ENCODE results near the gene OBSL1.
A peak's percentile ranks its signal among the peaks of the same experiment; 100 is the strongest.

OBSL1 gene

DNA sequence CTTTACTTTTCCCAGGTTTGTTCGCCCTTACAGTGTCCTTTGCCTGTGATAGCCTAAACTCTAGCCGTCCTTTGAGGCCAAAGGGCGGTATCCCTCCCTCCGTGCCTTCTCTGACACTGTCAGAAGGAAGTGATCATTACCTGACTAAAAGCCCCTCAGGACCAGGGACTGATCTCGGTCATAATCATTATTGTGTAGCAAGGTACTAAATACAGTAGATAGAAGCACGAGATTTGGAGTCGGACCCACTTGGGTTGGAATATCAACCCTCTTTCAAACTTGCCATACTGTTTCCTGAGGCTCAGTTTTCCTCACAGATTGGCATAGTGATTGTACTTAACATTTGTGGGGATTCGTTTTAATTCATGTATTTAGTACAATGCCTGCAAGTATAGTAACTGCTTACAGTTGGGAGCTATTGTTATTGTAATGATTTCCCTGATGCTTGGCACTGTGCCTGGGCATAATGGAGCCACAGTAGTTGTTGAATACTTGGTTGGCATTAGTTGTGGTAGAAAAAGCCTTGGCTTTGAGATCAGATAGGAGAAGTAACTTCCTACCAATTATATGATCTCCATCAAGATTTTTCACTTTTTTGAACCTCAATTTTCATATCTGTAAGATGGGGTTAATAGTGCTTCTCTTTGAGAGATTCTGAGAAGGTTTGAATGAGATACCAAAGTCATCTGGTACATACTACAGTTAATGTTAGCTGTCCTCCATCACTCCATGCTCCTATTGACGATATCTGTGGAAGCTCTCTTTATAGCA lies 27.2 kb upstream of the OBSL1 start:
- TF ChIP-seq L3MBTL2 (conservative IDR thresholded peaks at IDR 0.05) (peak; percentile 7; the same call in 1 of the 2 replicates), FOXK2 (IDR thresholded peaks at IDR 0.05) (no peak)
- ChIA-PET CTCF (interaction anchor here (1.4 to 2.6 kb wide), 2 partner anchors 38 to 57 kb away, joined by 7 to 11 read pairs; no protein-coding TSS in a partner anchor), POLR2A (interaction anchor here (0.9 to 3.2 kb wide), 14 partner anchors 9 to 158 kb away, joined by 3 to 28 read pairs (median 4); partner anchors contain the start of genes INHA and OBSL1)
- no peak for DNase-seq (ENCODE audit: extremely low spot score)

DNA sequence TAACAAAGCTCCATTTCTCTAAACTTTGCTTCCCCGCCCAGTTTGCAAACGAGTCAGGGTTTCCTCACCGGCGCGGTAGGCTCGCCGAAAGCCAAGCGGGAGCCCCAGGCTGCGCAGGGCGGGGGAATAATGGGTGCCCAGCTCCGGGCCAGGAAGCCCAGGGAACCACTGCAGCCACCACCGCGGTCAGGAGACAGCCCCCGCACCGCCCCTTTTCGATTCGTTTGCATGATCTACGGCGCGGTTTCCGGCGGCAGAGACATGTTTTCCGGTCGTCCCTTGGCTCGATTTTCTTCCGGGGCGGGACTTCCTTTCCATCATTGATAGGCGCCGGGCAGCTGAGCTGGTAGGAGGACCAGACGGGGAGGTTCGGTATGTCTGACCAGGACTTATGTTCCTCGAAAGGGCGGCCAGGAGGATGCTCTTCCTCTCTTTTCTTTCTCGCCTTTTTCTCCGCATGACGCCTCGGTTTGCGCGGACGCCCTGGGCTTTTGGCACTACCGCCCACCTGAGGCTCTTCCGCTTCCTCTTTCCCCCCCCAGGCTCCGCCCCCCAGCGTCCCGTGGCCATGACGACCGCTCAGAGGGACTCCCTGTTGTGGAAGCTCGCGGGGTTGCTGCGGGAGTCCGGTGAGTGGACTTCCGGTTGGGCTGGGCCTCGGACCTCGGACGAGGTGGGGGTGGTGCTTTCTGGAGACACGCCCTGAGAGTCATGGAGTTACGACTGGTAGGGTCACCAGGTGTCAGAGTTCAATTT lies 26.4 kb upstream of the OBSL1 start, which contains the start of gene STK11IP:
TSS of gene STK11IP (plus strand) at position 306 of the 756 bp plus-strand sequence. CDS start at position 569, 263 bp downstream.
- DNase-seq (ENCODE audit: extremely low spot score), result peak; percentile 96
- CTCF ChIA-PET, result interaction anchor here (1.4 to 2.6 kb wide), 2 partner anchors 38 to 56 kb away, joined by 7 to 11 read pairs; no protein-coding TSS in a partner anchor
- POLR2A ChIA-PET, result interaction anchor here (0.9 to 3.2 kb wide), 20 partner anchors 9 to 157 kb away, joined by 3 to 28 read pairs (median 4); partner anchors contain the start of genes CHPF, INHA and OBSL1
- TF ChIP-seq LEF1 (IDR thresholded peaks at IDR 0.05; ENCODE audit: borderline replicate concordance) (no peak), PKNOX1 (IDR thresholded peaks at IDR 0.05) (peak; percentile 93), ELF4 (IDR thresholded peaks at IDR 0.05) (peak; percentile 79), FOXK2 (IDR thresholded peaks at IDR 0.05) (no peak)

DNA sequence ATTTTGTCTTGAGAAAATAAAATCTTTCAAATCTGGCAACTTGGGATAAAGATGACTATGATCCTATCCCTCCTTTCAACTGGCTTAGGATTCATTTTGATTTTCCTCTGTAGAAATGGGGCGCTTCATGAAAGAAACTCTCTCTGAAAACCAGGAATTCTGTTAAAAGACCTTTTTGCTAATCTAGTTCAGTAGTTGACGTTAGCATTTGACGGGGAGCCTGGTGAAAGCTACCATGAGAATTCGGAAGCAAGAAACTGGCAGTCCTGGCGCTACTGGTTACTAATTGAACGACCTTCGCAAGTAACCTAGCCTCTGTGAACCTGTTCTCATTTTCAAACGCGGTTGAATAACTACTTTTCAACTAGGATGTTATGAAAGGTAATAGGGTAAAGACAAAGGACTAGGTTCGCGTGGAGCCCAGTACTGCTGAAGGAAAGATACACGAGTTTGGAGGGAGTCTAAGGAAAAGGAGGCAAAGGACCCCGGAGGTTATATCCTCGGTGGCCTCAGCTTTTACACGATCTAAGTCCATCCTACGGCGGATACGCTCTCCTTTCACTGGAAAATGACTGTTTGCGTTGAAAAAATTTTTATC lies 25.7 kb upstream of the OBSL1 start:
- DNase-seq (ENCODE audit: extremely low spot score), result no peak
- ChIA-PET POLR2A (interaction anchor here (0.9 to 3.2 kb wide), 20 partner anchors 10 to 132 kb away, joined by 3 to 28 read pairs (median 4); partner anchors contain the start of genes CHPF, INHA and OBSL1), CTCF (interaction anchor here (1.4 to 2.6 kb wide), 2 partner anchors 37 to 56 kb away, joined by 7 to 11 read pairs; no protein-coding TSS in a partner anchor)
- TF ChIP-seq NFRKB (IDR thresholded peaks at IDR 0.05) (no peak), LEF1 (IDR thresholded peaks at IDR 0.05; ENCODE audit: borderline replicate concordance) (no peak), TARDBP (IDR thresholded peaks at IDR 0.05) (no peak), FOXK2 (IDR thresholded peaks at IDR 0.05) (no peak), ELF4 (IDR thresholded peaks at IDR 0.05) (no peak), FOXA1 (IDR thresholded peaks at IDR 0.05) (no peak), SUZ12 (IDR thresholded peaks at IDR 0.05) (no peak), HDGF (IDR thresholded peaks at IDR 0.05; ENCODE audit: borderline replicate concordance) (no peak), ARNT (IDR thresholded peaks at IDR 0.05) (no peak), L3MBTL2 (conservative IDR thresholded peaks at IDR 0.05) (no peak), FOXM1 (IDR thresholded peaks at IDR 0.05; ENCODE audit: borderline replicate concordance) (no peak), ZNF384 (IDR thresholded peaks at IDR 0.05) (no peak), BHLHE40 (IDR thresholded peaks at IDR 0.05; ENCODE audit: borderline replicate concordance) (no peak), CTBP1 (IDR thresholded peaks at IDR 0.05; ENCODE audit: borderline replicate concordance) (no peak), SP1 (IDR thresholded peaks at IDR 0.05) (no peak), PKNOX1 (IDR thresholded peaks at IDR 0.05) (no peak)

- ChIA-PET POLR2A (interaction anchor here (0.9 to 3.2 kb wide), 3 partner anchors 10 to 24 kb away, joined by 3 to 28 read pairs (median 4); partner anchors contain the start of genes INHA and OBSL1), CTCF (interaction anchor here (0.7 to 1.9 kb wide), 2 partner anchors 14 to 34 kb away, joined by 6 to 9 read pairs; no protein-coding TSS in a partner anchor)
- no peak for TF ChIP-seq FOXK2 (IDR thresholded peaks at IDR 0.05)
- TF ChIP-seq ELF4 (IDR thresholded peaks at IDR 0.05), result no peak
- TF ChIP-seq FOXA1 (IDR thresholded peaks at IDR 0.05), result no peak
- no peak for TF ChIP-seq HDGF (IDR thresholded peaks at IDR 0.05; ENCODE audit: borderline replicate concordance)
- TF ChIP-seq ZNF384 (IDR thresholded peaks at IDR 0.05), result peak; percentile 72
- TF ChIP-seq TARDBP (IDR thresholded peaks at IDR 0.05), result no peak
- no peak for DNase-seq (ENCODE audit: extremely low spot score)
These were observed 23.9 kb upstream of the OBSL1 start for GRCh38 chr2:219595256-219595655.

DNA sequence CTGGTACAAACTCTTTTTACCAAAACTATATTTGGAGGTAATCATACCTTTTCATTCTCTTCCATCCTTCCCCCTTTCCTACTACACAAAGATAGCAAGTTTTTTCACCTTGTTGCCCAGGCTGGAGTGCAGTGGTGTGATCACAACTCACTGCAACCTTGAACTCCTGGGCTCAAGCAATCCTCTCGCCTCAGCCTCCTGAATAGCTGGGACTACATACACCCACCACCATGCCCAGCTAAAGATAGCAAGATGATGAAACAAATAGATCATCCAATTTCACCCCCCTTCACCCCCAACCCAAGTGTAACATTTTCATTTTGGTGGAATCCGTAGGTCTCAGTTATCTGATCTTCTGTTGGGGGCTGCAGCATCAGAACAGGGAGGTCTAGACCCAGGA lies 21.8 kb upstream of the OBSL1 start:
- TF ChIP-seq TARDBP (IDR thresholded peaks at IDR 0.05) (no peak), FOXK2 (IDR thresholded peaks at IDR 0.05) (no peak), FOXA1 (IDR thresholded peaks at IDR 0.05) (no peak)
- ChIA-PET POLR2A (no interaction called here), CTCF (no interaction called here)
- DNase-seq (ENCODE audit: extremely low spot score), result no peak

- ChIA-PET CTCF (no interaction called here), POLR2A (no interaction called here)
- no peak for DNase-seq (ENCODE audit: extremely low spot score)
- TF ChIP-seq PKNOX1 (IDR thresholded peaks at IDR 0.05) (no peak), ARNT (IDR thresholded peaks at IDR 0.05) (no peak), FOXM1 (IDR thresholded peaks at IDR 0.05; ENCODE audit: borderline replicate concordance) (no peak), HDGF (IDR thresholded peaks at IDR 0.05; ENCODE audit: borderline replicate concordance) (no peak), TARDBP (IDR thresholded peaks at IDR 0.05) (no peak), LEF1 (IDR thresholded peaks at IDR 0.05; ENCODE audit: borderline replicate concordance) (no peak), L3MBTL2 (conservative IDR thresholded peaks at IDR 0.05) (no peak), FOXA1 (IDR thresholded peaks at IDR 0.05) (no peak), SUZ12 (IDR thresholded peaks at IDR 0.05) (no peak), ZNF384 (IDR thresholded peaks at IDR 0.05) (no peak), FOXK2 (IDR thresholded peaks at IDR 0.05) (no peak), BHLHE40 (IDR thresholded peaks at IDR 0.05; ENCODE audit: borderline replicate concordance) (no peak), CTBP1 (IDR thresholded peaks at IDR 0.05; ENCODE audit: borderline replicate concordance) (no peak), SP1 (IDR thresholded peaks at IDR 0.05) (no peak), ELF4 (IDR thresholded peaks at IDR 0.05) (no peak)
These were observed 21.4 kb upstream of the OBSL1 start for GRCh38 chr2:219592736-219593135.
